Measurements from ENCODE around the gene HOXC10. TPM values are rescaled to one million over a fixed set of nuclear protein-coding genes. Genes with fewer than 3 reads are reported as not detected.
A peak's percentile ranks its signal among the peaks of the same experiment; 100 is the strongest.

HOXC10 gene
- polyA plus RNA-seq (2013), result 0.03 and 0.04 TPM in 2 replicates

GRCh38 chr12:53984901-53985691 lies at the start of gene HOXC10:
HOXC10 (plus strand) TSS chr12:53985146; CDS start chr12:53985260, 114 bp downstream.
- H2AFZ ChIP-seq (ENCODE audit: insufficient read depth, low read length, poor library complexity), result no peak within 1 kb of the TSS
- H3K36me3 ChIP-seq (ENCODE audit: control insufficient read depth in 1 of 2, insufficient read depth in 2 of 2, low read length in 2 of 2), result no peaks in the 10 kb centered on the region
- H3K9me3 ChIP-seq (ENCODE audit: insufficient read depth, low read depth, low read length), result peaks cover 33% of the 10 kb centered on the region
- no peak within 1 kb of the TSS for H3K4me2 ChIP-seq (ENCODE audit: low read length)
- H3K9ac ChIP-seq (ENCODE audit: low read length), result no peak within 1 kb of the TSS
- H2AK5ac ChIP-seq (ENCODE audit: low read length), result no peak within 1 kb of the TSS
- no peak within 1 kb of the TSS for H3K4ac ChIP-seq (ENCODE audit: low read depth, low read length)
- no peak within 1 kb of the TSS for H3K27ac ChIP-seq (ENCODE audit: low read depth, low read length)
- peaks cover 90% of the 10 kb centered on the region for H3K27me3 ChIP-seq (ENCODE audit: insufficient read depth, low read length)
- H2BK12ac ChIP-seq (ENCODE audit: low read length), result no peak within 1 kb of the TSS
- H3K23ac ChIP-seq (ENCODE audit: low read length), result no peak within 1 kb of the TSS
- H3K4me1 ChIP-seq (ENCODE audit: control insufficient read depth in 1 of 2, insufficient read depth in 2 of 2, low read length in 2 of 2), result peaks cover 0 to 2% of the 10 kb centered on the region in 2 experiments
- no peak within 1 kb of the TSS for H4K91ac ChIP-seq (ENCODE audit: low read depth, low read length)
- no peaks in the 10 kb centered on the region for H3K79me1 ChIP-seq (ENCODE audit: low read length)
- H4K12ac ChIP-seq (ENCODE audit: low read depth, low read length), result no peak within 1 kb of the TSS
- H2BK120ac ChIP-seq (ENCODE audit: insufficient read depth, low read length, poor library complexity), result no peak within 1 kb of the TSS
- no peak within 1 kb of the TSS for H3K4me3 ChIP-seq (ENCODE audit: low read depth, low read length)
- no CpG with 5 or more reads among the region's 55 CpGs for WGBS (ENCODE audit: extremely low coverage, insufficient coverage, insufficient read length)
- no peak within 1 kb of the TSS for H3K18ac ChIP-seq (ENCODE audit: low read length)
- no peaks in the 10 kb centered on the region for H3K79me2 ChIP-seq (ENCODE audit: control insufficient read depth, insufficient read depth, low read length, poor library complexity)
- peak; percentile 63 to 79 for DNase-seq
- H4K8ac ChIP-seq (ENCODE audit: low read depth, low read length), result no peak within 1 kb of the TSS
- no peak within 1 kb of the TSS for H2BK5ac ChIP-seq (ENCODE audit: low read depth, low read length, poor library complexity)
- no peak within 1 kb of the TSS for H3K14ac ChIP-seq (ENCODE audit: low read length)

GRCh38 chr12:53935383-53936341 lies 49.3 kb upstream of the HOXC10 start:
- Histone ChIP-seq H3K79me1 (ENCODE audit: low read length) (peaks cover 19% of the 10 kb centered on the region), H2BK5ac (ENCODE audit: low read depth, low read length, poor library complexity) (no peak overlapping the region), H2BK12ac (ENCODE audit: low read length) (no peak overlapping the region), H3K27ac (ENCODE audit: low read depth, low read length) (no peak overlapping the region), H3K9ac (ENCODE audit: low read length) (no peak overlapping the region), H3K9me3 (ENCODE audit: insufficient read depth, low read depth, low read length) (peaks cover 6% of the 10 kb centered on the region), H3K23ac (ENCODE audit: low read length) (no peak overlapping the region), H2AK5ac (ENCODE audit: low read length) (no peak overlapping the region), H3K4me2 (ENCODE audit: low read length) (peak overlapping the region; percentile 41), H3K18ac (ENCODE audit: low read length) (no peak overlapping the region), H4K91ac (ENCODE audit: low read depth, low read length) (no peak overlapping the region), H3K14ac (ENCODE audit: low read length) (no peak overlapping the region), H3K4me1 (ENCODE audit: control insufficient read depth in 1 of 2, insufficient read depth in 2 of 2, low read length in 2 of 2) (peaks cover 3 to 6% of the 10 kb centered on the region in 2 experiments), H3K36me3 (ENCODE audit: control insufficient read depth in 1 of 2, insufficient read depth in 2 of 2, low read length in 2 of 2) (no peaks in the 10 kb centered on the region), H4K8ac (ENCODE audit: low read depth, low read length) (no peak overlapping the region), H4K12ac (ENCODE audit: low read depth, low read length) (no peak overlapping the region), H3K27me3 (ENCODE audit: insufficient read depth, low read length) (peaks cover 72% of the 10 kb centered on the region), H2AFZ (ENCODE audit: insufficient read depth, low read length, poor library complexity) (no peak overlapping the region), H2BK120ac (ENCODE audit: insufficient read depth, low read length, poor library complexity) (no peak overlapping the region), H3K79me2 (ENCODE audit: control insufficient read depth, insufficient read depth, low read length, poor library complexity) (peaks cover 13% of the 10 kb centered on the region), H3K4ac (ENCODE audit: low read depth, low read length) (no peak overlapping the region), H3K4me3 (ENCODE audit: low read depth, low read length) (no peak overlapping the region)
- no peak for DNase-seq
- WGBS (ENCODE audit: extremely low coverage, insufficient coverage, insufficient read length), result no CpG with 5 or more reads among the region's 49 CpGs

- DNase-seq, result no peak
- Histone ChIP-seq H2BK120ac (ENCODE audit: insufficient read depth, low read length, poor library complexity) (no peak overlapping the region), H3K4me1 (ENCODE audit: control insufficient read depth in 1 of 2, insufficient read depth in 2 of 2, low read length in 2 of 2) (peaks cover 6 to 12% of the 10 kb centered on the region in 2 experiments), H3K9ac (ENCODE audit: low read length) (no peak overlapping the region), H3K9me3 (ENCODE audit: insufficient read depth, low read depth, low read length) (peaks cover 5% of the 10 kb centered on the region), H3K14ac (ENCODE audit: low read length) (no peak overlapping the region), H3K36me3 (ENCODE audit: control insufficient read depth in 1 of 2, insufficient read depth in 2 of 2, low read length in 2 of 2) (no peaks in the 10 kb centered on the region), H2AK5ac (ENCODE audit: low read length) (no peak overlapping the region), H3K4me2 (ENCODE audit: low read length) (no peak overlapping the region), H3K23ac (ENCODE audit: low read length) (no peak overlapping the region), H3K79me1 (ENCODE audit: low read length) (peaks cover 21% of the 10 kb centered on the region), H4K91ac (ENCODE audit: low read depth, low read length) (no peak overlapping the region), H3K18ac (ENCODE audit: low read length) (no peak overlapping the region), H4K8ac (ENCODE audit: low read depth, low read length) (no peak overlapping the region), H3K27me3 (ENCODE audit: insufficient read depth, low read length) (peaks cover 64% of the 10 kb centered on the region), H2BK5ac (ENCODE audit: low read depth, low read length, poor library complexity) (no peak overlapping the region), H3K4me3 (ENCODE audit: low read depth, low read length) (no peak overlapping the region), H2BK12ac (ENCODE audit: low read length) (no peak overlapping the region), H3K79me2 (ENCODE audit: control insufficient read depth, insufficient read depth, low read length, poor library complexity) (peaks cover 14% of the 10 kb centered on the region), H3K4ac (ENCODE audit: low read depth, low read length) (no peak overlapping the region), H4K12ac (ENCODE audit: low read depth, low read length) (no peak overlapping the region), H2AFZ (ENCODE audit: insufficient read depth, low read length, poor library complexity) (no peak overlapping the region), H3K27ac (ENCODE audit: low read depth, low read length) (no peak overlapping the region)
- WGBS (ENCODE audit: extremely low coverage, insufficient coverage, insufficient read length), result no CpG with 5 or more reads among the region's 12 CpGs
These were observed 47.8 kb upstream of the HOXC10 start for GRCh38 chr12:53937099-53937498.

- Histone ChIP-seq H4K12ac (ENCODE audit: low read depth, low read length) (no peak overlapping the region), H3K4me1 (ENCODE audit: control insufficient read depth in 1 of 2, insufficient read depth in 2 of 2, low read length in 2 of 2) (peaks cover 8 to 15% of the 10 kb centered on the region in 2 experiments), H2BK120ac (ENCODE audit: insufficient read depth, low read length, poor library complexity) (no peak overlapping the region), H3K4ac (ENCODE audit: low read depth, low read length) (no peak overlapping the region), H3K79me2 (ENCODE audit: control insufficient read depth, insufficient read depth, low read length, poor library complexity) (peaks cover 14% of the 10 kb centered on the region), H3K9me3 (ENCODE audit: insufficient read depth, low read depth, low read length) (peaks cover 5% of the 10 kb centered on the region), H2BK5ac (ENCODE audit: low read depth, low read length, poor library complexity) (no peak overlapping the region), H3K4me3 (ENCODE audit: low read depth, low read length) (no peak overlapping the region), H3K4me2 (ENCODE audit: low read length) (peak overlapping the region; percentile 88), H3K9ac (ENCODE audit: low read length) (no peak overlapping the region), H3K36me3 (ENCODE audit: control insufficient read depth in 1 of 2, insufficient read depth in 2 of 2, low read length in 2 of 2) (no peaks in the 10 kb centered on the region), H3K14ac (ENCODE audit: low read length) (no peak overlapping the region), H2BK12ac (ENCODE audit: low read length) (no peak overlapping the region), H4K8ac (ENCODE audit: low read depth, low read length) (no peak overlapping the region), H3K27ac (ENCODE audit: low read depth, low read length) (no peak overlapping the region), H2AK5ac (ENCODE audit: low read length) (no peak overlapping the region), H3K27me3 (ENCODE audit: insufficient read depth, low read length) (peaks cover 60% of the 10 kb centered on the region), H3K79me1 (ENCODE audit: low read length) (peaks cover 21% of the 10 kb centered on the region), H3K23ac (ENCODE audit: low read length) (no peak overlapping the region), H3K18ac (ENCODE audit: low read length) (no peak overlapping the region), H2AFZ (ENCODE audit: insufficient read depth, low read length, poor library complexity) (no peak overlapping the region), H4K91ac (ENCODE audit: low read depth, low read length) (no peak overlapping the region)
- DNase-seq, result no peak
- no CpG with 5 or more reads among the region's 23 CpGs for WGBS (ENCODE audit: extremely low coverage, insufficient coverage, insufficient read length)
These were observed 47.2 kb upstream of the HOXC10 start for GRCh38 chr12:53937596-53938325.

All from trophoblast cell (in vitro differentiated cells and primary cell).